ENCODE measurements around the gene TLR4.

GRCh38 chr9:117704597-117704996 lies 394 bp downstream of the TLR4 start:
- TF ChIP-seq POLR2A (IDR thresholded peaks at IDR 0.05) = no peak
- TF ChIP-seq CTCF (IDR thresholded peaks at IDR 0.05) = no peak

Data from uterus (tissue), 2 donors.